MM.1S (cell line): ENCODE data around the gene CPB2.

ENCODE experiments used
- EZH2 ChIP-seq: fragments of 300-600 bp; sonication (generic); optimal IDR thresholded peaks from 2 replicates; pipeline ENCODE3; 2017; ENCODE audit warnings: low read depth, mild to moderate bottlenecking, antibody characterized with exemption, low read length, mixed read lengths
- TF ChIP-seq, protein P1 (sequence below): fragments of 300-600 bp; sonication (generic); IDR thresholded peaks from 2 replicates; pipeline ENCODE4 v1.5.1; 2016; ENCODE audit warnings: antibody characterized with exemption, low read length, mixed read lengths

DNA sequence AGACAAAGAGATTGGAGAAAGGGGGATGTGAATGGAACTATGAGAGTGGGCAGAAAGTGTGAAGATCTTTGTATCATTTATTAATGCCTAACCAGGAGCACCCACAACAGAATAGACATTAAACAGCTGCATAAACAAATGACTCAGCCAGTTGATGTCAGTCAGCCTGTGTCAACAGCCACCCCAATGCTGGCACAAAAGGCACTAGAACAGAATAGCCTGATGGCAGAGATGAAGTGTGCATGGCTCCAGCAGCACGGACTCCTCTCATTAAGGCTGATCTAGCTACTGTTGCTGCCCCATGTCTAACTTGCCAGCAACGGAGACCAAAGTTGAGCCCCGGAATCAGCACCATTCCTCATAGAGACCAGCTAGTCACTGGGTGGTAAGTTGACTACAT, 7.8 kb downstream of the CPB2 start:
- TF ChIP-seq, protein P1, sequence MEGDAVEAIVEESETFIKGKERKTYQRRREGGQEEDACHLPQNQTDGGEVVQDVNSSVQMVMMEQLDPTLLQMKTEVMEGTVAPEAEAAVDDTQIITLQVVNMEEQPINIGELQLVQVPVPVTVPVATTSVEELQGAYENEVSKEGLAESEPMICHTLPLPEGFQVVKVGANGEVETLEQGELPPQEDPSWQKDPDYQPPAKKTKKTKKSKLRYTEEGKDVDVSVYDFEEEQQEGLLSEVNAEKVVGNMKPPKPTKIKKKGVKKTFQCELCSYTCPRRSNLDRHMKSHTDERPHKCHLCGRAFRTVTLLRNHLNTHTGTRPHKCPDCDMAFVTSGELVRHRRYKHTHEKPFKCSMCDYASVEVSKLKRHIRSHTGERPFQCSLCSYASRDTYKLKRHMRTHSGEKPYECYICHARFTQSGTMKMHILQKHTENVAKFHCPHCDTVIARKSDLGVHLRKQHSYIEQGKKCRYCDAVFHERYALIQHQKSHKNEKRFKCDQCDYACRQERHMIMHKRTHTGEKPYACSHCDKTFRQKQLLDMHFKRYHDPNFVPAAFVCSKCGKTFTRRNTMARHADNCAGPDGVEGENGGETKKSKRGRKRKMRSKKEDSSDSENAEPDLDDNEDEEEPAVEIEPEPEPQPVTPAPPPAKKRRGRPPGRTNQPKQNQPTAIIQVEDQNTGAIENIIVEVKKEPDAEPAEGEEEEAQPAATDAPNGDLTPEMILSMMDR = no peak
- no peak for TF ChIP-seq EZH2
